Measurements from ENCODE around the gene PTEN. TPM values are rescaled to one million over a fixed set of nuclear protein-coding genes. Genes with fewer than 3 reads are reported as not detected.

The PTEN gene
- total RNA-seq, 4 donors from 2014 or later: 78.6 to 184 (median 129) TPM

DNA sequence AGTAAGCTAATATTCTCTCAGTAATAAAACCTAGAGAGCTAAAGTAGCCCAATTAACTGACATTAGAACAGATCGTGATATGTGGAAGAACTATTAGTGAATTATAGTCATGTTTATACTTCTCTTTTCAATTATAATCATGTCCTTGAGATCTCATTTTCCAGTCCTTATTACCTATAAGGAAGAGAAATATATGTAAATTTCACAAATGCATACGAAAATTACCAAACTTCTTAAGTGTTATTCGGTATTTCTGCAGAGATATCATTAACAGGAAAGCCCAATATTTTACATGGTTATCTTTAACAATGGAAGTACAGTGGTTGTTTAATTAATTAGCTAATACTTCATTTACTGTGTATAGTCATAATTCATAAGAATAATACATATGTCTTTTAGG lies 110.7 kb downstream of the PTEN start:
- no peaks in the 10 kb centered on the region for H3K9me3 ChIP-seq
- TF ChIP-seq, protein P1, sequence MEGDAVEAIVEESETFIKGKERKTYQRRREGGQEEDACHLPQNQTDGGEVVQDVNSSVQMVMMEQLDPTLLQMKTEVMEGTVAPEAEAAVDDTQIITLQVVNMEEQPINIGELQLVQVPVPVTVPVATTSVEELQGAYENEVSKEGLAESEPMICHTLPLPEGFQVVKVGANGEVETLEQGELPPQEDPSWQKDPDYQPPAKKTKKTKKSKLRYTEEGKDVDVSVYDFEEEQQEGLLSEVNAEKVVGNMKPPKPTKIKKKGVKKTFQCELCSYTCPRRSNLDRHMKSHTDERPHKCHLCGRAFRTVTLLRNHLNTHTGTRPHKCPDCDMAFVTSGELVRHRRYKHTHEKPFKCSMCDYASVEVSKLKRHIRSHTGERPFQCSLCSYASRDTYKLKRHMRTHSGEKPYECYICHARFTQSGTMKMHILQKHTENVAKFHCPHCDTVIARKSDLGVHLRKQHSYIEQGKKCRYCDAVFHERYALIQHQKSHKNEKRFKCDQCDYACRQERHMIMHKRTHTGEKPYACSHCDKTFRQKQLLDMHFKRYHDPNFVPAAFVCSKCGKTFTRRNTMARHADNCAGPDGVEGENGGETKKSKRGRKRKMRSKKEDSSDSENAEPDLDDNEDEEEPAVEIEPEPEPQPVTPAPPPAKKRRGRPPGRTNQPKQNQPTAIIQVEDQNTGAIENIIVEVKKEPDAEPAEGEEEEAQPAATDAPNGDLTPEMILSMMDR (IDR thresholded peaks at IDR 0.05): no peak
- no peak for TF ChIP-seq EP300 (IDR thresholded peaks at IDR 0.05; ENCODE audit: low read depth)
- TF ChIP-seq POLR2A (IDR thresholded peaks at IDR 0.05): no peak
- TF ChIP-seq POLR2AphosphoS5 (IDR thresholded peaks at IDR 0.05): no peak

DNA sequence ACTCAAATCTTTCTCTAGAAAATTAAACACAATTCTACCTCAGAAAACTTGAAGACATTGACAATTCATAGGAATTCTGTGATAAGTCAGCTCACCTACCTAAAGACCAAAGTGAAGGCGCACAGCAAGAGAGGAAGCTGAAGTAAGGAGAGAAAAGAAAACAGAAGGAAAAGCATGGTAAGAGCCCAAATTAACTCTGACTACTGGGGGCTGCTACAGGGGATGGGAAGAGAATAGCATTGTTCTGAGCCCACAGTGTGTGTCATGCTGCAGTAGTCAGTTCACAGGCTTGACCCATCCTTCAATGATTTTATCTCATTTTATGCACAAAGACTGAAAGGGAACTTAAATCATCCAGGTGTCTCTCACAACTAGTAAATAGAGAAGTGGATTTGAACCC lies 111.3 kb downstream of the PTEN start:
- TF ChIP-seq EP300 (IDR thresholded peaks at IDR 0.05; ENCODE audit: low read depth) (no peak), POLR2A (IDR thresholded peaks at IDR 0.05) (no peak), POLR2AphosphoS5 (IDR thresholded peaks at IDR 0.05) (no peak)
- TF ChIP-seq, protein P1 (IDR thresholded peaks at IDR 0.05): no peak
- 89 to 93% methylated on average over 1 of the region's 1 CpG for WGBS, 2 donors (ENCODE audit: low coverage in 1 of 2)

More for the DNA sequence above, 110.7 kb downstream of the PTEN start:
- Histone ChIP-seq H3K27me3 (no peaks in the 10 kb centered on the region), H3K4me1 (no peaks in the 10 kb centered on the region), H3K27ac (no peak overlapping the region), H3K4me3 (no peak overlapping the region), H3K36me3 (no peaks in the 10 kb centered on the region)
- no peak for DNase-seq
- WGBS, 2 donors (ENCODE audit: low coverage in 1 of 2): 85 to 86% methylated on average over 3 of the region's 3 CpGs
- in situ Hi-C loops (cut with MboI; ENCODE audit: low pct_ligation_motif_present in 1 of 4, low pct_unique_long_range_greater_than_20kb in 1 of 4, low sequenced_read_pairs in 3 of 4): no loop called here
- intact Hi-C loops (cut with DNase I; ENCODE audit: low total_unique reads): no loop called here

DNA sequence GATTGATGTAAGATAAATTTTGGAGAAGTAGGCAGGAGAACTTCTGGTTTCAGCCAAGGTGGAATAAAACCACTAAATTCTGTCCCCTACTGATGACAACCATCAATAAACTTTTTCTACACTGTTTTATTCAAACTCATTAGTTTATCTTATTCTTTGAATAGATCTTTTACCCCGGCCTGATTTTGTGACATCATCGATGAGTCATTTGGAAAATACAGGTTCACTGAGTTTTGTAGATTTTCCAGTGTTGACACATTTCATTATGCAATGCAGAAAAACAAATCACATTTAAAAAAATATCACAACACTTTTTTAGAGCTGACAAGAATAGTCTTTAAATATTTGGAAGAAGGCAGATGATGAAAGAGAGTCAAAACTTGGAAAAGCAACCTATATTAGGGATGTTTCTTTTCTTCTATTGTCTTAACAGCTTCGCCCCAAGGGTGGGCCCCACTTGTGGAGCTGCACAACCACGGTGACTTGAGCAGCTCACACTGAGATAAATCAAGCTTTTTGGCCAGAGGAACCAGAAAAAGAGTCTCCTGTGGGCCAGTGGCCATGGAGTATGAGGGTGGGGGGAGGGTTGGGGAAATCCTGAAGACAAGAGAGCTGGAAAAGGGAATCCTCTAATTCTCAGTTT lies 112.8 kb downstream of the PTEN start:
- WGBS, 2 donors (ENCODE audit: low coverage in 1 of 2): 67 to 73% methylated on average over 2 to 4 of the region's 4 CpGs
- H3K36me3 ChIP-seq: no peaks in the 10 kb centered on the region
- no peak for DNase-seq
- no peak overlapping the region for H3K4me3 ChIP-seq
- H3K27ac ChIP-seq: no peak overlapping the region
- H3K27me3 ChIP-seq: no peaks in the 10 kb centered on the region
- H3K9me3 ChIP-seq: no peaks in the 10 kb centered on the region
- TF ChIP-seq POLR2A (IDR thresholded peaks at IDR 0.05): no peak
- TF ChIP-seq POLR2AphosphoS5 (IDR thresholded peaks at IDR 0.05): no peak
- TF ChIP-seq EP300 (IDR thresholded peaks at IDR 0.05; ENCODE audit: low read depth): no peak
- TF ChIP-seq, protein P1 (IDR thresholded peaks at IDR 0.05): no peak
- intact Hi-C loops (cut with DNase I; ENCODE audit: low total_unique reads) (no loop called here), in situ Hi-C loops (cut with MboI; ENCODE audit: low pct_ligation_motif_present in 1 of 4, low pct_unique_long_range_greater_than_20kb in 1 of 4, low sequenced_read_pairs in 3 of 4) (no loop called here)
- H3K4me1 ChIP-seq: no peaks in the 10 kb centered on the region

More for the DNA sequence above, 111.3 kb downstream of the PTEN start:
- H3K27me3 ChIP-seq: no peaks in the 10 kb centered on the region
- in situ Hi-C loops (cut with MboI; ENCODE audit: low pct_ligation_motif_present in 1 of 4, low pct_unique_long_range_greater_than_20kb in 1 of 4, low sequenced_read_pairs in 3 of 4) (no loop called here), intact Hi-C loops (cut with DNase I; ENCODE audit: low total_unique reads) (no loop called here)
- H3K4me1 ChIP-seq: no peaks in the 10 kb centered on the region
- no peak overlapping the region for H3K27ac ChIP-seq
- no peak for DNase-seq
- H3K36me3 ChIP-seq: no peaks in the 10 kb centered on the region
- H3K9me3 ChIP-seq: no peaks in the 10 kb centered on the region
- no peak overlapping the region for H3K4me3 ChIP-seq

DNA sequence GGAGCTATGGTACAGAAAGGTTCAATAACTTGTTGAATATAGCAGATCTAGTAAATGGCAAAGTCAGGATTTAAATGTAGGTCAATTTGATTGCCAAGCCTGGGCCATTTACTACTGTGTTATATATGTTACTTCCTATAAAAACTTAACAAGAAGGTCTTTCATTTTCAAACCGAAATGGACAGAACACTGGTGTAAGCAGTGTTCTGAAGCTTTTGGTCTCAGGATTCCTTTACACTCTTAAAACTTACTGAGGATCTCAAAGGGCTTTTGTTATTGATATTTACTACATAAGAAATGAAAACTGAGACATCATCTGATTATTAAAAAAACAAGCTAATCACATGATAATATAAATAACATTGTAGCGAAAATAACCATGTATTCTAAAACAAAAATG lies 114.7 kb downstream of the PTEN start:
- H3K27me3 ChIP-seq: no peaks in the 10 kb centered on the region
- no peaks in the 10 kb centered on the region for H3K9me3 ChIP-seq
- DNase-seq: no peak
- no peaks in the 10 kb centered on the region for H3K36me3 ChIP-seq
- no peak overlapping the region for H3K4me3 ChIP-seq
- TF ChIP-seq POLR2A (IDR thresholded peaks at IDR 0.05) (no peak), POLR2AphosphoS5 (IDR thresholded peaks at IDR 0.05) (no peak), EP300 (IDR thresholded peaks at IDR 0.05; ENCODE audit: low read depth) (no peak)
- TF ChIP-seq, protein P1 (IDR thresholded peaks at IDR 0.05): no peak
- H3K4me1 ChIP-seq: no peaks in the 10 kb centered on the region
- WGBS, 2 donors (ENCODE audit: low coverage in 1 of 2): 65 to 74% methylated on average over 2 of the region's 2 CpGs
- H3K27ac ChIP-seq: no peak overlapping the region
- intact Hi-C loops (cut with DNase I; ENCODE audit: low total_unique reads) (no loop called here), in situ Hi-C loops (cut with MboI; ENCODE audit: low pct_ligation_motif_present in 1 of 4, low pct_unique_long_range_greater_than_20kb in 1 of 4, low sequenced_read_pairs in 3 of 4) (no loop called here)
